GM12872 (cell line): ENCODE measurements around the gene TNIP3.

Source experiments
- TF ChIP-seq, protein P1 (sequence below): IDR thresholded peaks from 3 replicates; pipeline ENCODE4 v1.5.1; 2011; ENCODE audit warnings: low read depth, mild to moderate bottlenecking, low read length, moderate library complexity; ENCODE audit not compliant: insufficient read depth

TNIP3 gene

GRCh38 chr4:121127100-121127499, 37.0 kb downstream of the TNIP3 start:
- TF ChIP-seq, protein P1, sequence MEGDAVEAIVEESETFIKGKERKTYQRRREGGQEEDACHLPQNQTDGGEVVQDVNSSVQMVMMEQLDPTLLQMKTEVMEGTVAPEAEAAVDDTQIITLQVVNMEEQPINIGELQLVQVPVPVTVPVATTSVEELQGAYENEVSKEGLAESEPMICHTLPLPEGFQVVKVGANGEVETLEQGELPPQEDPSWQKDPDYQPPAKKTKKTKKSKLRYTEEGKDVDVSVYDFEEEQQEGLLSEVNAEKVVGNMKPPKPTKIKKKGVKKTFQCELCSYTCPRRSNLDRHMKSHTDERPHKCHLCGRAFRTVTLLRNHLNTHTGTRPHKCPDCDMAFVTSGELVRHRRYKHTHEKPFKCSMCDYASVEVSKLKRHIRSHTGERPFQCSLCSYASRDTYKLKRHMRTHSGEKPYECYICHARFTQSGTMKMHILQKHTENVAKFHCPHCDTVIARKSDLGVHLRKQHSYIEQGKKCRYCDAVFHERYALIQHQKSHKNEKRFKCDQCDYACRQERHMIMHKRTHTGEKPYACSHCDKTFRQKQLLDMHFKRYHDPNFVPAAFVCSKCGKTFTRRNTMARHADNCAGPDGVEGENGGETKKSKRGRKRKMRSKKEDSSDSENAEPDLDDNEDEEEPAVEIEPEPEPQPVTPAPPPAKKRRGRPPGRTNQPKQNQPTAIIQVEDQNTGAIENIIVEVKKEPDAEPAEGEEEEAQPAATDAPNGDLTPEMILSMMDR, result no peak

DNA sequence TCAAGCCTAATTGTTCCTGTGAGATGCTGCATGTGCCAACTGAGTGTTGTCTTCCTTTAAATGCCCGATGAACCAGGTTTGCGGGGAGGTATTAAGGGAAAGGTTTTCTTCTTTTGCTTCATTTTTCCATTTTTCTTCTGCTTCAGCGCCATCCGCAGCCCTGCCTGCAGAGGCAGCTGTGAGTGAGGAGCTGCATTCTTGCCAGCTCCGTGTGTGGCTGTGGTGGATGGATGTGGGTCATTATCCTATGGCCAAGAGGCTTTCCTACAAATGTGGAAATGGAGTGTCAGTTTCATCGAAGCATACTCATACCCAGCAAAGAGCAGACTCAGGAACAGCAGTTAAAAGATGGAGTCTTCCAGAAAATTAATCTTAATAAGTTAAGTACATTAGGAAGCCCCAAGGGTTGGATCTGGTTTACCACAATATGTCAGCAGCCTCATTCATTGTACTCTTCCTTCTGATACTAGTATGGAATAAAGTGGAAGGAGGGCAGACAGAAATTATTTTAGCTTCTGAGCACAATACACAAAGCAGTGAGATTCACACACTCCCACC, 37.6 kb downstream of the TNIP3 start:
- TF ChIP-seq, protein P1, result no peak

DNA sequence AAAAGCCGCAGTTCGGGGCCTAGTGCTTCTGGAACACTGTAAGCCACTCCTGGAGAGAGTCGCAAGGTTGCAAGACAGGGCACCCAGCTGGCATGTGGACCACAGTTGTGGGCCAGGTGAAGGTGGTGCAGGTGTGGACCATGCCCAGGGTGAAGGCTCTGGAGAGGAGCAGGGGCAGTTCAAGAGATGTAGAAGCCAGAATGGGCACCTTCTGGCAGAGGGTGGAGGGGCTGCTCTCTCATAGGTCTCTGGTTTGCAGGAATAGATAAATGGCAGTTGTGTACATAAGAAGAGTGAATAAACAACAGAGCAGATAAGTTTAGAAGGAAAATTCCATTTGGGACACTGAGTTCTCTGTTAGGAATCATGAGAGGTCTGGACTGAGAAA, 38.6 kb downstream of the TNIP3 start:
- TF ChIP-seq, protein P1, result no peak

GRCh38 chr4:121122661-121123060, 41.5 kb downstream of the TNIP3 start:
- TF ChIP-seq, protein P1, result no peak

DNA sequence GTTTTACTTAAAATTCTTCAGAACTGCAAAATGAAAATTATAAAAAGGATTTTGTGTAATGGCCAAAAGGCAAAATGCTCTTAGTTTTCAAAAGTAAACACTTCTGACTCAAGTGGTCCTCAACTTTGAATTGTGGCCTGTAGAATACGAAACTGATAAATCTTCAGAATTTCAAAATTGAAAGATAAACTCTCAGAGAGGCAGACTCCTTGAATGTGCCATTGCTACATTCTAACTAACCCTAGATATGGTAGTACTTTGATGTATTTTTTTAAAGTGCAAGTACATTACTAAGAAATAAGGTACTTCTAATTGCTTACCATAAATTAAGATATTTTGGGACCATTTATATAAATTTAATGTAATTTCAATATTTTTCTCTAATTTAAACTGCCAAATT, 44.4 kb downstream of the TNIP3 start:
- TF ChIP-seq, protein P1, result no peak

- TF ChIP-seq, protein P1, result no peak
Observed at GRCh38 chr4:121118344-121118743, 45.8 kb downstream of the TNIP3 start.

- TF ChIP-seq, protein P1, result no peak
Observed at GRCh38 chr4:121114756-121115155, 49.4 kb downstream of the TNIP3 start.
